GM18505 (cell line): ENCODE results near the gene ANKRD18B.
"Not testable (repeated sequence)": the region's sequence is repeated elsewhere in the genome, so short reads cannot be mapped to it uniquely, and the experiment has no call there.

Source experiments
- ATAC-seq: cut with Tn5 transposase; IDR thresholded peaks from one replicate; pipeline ENCODE4 v1.9.1; 2021; ENCODE audit not compliant: unreplicated experiment
- POLR2A ChIP-seq: IDR thresholded peaks from 4 replicates; pipeline ENCODE4 v1.6.1; 2011; ENCODE audit warnings: borderline replicate concordance; ENCODE audit not compliant: insufficient read depth, insufficient read length; ENCODE audit errors: extremely low read depth

Gene ANKRD18B

DNA sequence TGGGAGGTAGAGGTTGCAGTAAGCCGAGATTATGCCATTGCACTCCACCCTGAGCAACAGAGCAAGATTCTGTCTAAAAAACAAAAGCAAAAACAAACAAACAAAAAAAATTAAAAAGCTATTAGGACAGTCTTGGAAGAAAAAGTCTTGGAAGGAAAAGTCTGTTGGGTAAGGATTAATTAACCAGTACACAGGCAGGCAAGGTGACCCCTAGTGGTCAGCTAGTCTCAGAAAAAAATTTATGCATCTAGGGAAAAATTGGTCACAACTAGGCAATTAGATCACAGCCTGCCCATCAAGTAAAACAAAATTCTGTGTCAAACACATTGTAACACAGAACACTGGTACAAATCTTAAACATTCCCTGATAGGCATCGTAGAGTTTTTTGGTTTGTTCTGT lies 6.7 kb upstream of the ANKRD18B start:
- no peak for TF ChIP-seq POLR2A
- no peak for ATAC-seq

GRCh38 chr9:33517934-33518577 lies 6.0 kb upstream of the ANKRD18B start:
- ATAC-seq: not testable (repeated sequence)

GRCh38 chr9:33521861-33522260 lies 2.2 kb upstream of the ANKRD18B start:
- not testable (repeated sequence) for ATAC-seq

DNA sequence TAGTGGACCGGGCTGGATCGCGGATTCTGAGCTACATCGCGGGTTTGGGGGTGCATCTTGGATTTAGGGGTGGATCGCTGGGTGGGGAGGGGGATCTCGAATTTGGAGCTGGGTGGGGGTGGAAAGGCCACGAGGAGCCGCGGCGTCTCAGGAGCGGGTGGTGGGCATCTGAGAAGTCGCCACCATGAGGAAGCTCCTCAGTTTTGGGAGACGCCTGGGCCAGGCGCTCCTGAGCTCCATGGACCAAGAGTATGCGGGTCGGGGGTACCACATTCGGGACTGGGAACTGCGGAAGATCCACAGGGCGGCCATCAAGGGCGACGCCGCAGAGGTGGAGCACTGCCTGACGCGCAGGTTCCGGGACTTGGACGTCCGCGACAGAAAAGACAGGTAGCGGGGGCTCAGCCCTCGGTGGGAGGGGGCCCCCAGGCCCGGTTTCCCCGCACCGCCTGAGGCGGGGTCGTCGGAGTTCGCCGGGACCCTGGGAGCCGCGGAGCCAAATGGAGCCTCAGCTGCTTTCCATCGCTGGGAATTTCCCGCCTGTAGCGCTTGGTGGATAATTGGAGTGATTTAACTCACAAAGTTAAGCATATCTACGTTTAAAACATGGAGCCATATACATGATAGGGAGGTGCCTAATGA lies 376 bp downstream of the ANKRD18B start:
- no peak for ATAC-seq
- TF ChIP-seq POLR2A: no peak

DNA sequence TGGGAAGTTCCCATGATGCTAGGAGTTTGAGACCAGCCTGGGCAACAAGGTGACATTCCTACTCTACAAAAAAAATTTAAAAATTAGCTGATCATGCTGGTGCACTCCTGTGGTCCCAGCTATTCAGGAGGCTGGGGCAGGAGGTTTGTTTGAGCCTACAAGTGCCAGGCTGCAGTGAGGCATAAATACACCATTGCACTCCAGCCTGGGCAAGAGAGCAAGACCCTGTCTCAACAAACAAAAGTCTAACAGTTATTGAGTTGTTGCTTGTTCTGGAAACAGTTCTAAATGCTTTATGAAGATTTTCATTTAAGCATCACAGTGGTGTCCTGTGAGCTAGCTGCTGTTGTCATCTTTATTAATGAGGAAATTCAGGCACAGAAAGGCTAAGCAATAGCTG lies 4.0 kb downstream of the ANKRD18B start:
- ATAC-seq: not testable (repeated sequence)

DNA sequence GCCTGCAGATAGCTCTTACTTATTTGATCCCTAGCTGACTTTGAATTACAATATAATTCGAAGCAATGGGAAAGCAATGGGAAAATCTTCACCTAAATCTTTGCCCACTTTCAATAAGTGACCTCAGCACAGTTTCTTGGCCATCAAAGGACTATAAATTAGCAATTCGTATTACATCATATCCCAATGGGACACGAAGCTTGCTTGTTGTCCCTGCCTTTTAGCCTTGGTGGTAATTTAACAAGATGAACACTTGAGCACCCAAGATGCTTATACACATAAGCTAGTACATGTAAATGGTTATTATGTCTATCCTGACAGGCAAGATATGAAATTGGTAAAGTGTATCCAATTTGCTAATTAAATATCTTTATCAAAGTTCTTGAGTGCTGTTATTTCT lies 9.9 kb downstream of the ANKRD18B start:
- ATAC-seq: not testable (repeated sequence)

DNA sequence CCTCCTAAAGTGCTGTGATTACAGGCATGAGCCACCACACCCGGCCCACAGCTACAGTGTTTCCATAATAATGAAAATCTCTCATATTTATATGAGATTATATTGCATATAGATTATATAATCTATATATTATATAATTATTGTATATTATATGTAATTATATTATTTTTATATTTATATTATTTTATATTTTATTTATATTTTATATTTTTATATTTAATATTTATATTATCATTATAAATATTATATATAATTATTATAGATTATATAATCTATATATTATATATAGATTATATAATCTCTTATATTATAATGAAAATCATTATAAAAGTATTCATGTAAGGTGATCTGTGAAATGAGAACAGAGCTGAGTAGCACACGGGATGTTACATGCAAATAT lies 11.5 kb downstream of the ANKRD18B start:
- TF ChIP-seq POLR2A: no peak
- no peak for ATAC-seq

DNA sequence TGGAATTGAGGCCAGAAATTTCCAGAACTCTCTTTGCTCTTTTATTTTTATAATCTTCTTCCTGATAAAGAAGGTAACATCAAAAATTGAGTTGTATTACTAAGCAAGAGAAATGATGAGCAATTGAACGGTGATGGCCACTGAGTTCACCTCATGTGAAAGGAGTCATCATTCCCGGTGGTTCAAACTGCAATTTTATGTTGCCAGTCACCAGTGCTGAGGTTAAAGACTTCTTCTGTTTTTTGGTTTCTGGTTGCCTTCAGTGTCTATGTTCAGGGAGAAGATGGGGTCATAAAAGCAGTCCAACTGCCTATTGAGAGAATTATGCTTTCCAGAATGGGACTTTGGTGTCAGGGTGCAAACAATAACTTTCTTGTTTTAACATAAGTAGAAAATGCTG lies 19.4 kb downstream of the ANKRD18B start:
- not testable (repeated sequence) for ATAC-seq

DNA sequence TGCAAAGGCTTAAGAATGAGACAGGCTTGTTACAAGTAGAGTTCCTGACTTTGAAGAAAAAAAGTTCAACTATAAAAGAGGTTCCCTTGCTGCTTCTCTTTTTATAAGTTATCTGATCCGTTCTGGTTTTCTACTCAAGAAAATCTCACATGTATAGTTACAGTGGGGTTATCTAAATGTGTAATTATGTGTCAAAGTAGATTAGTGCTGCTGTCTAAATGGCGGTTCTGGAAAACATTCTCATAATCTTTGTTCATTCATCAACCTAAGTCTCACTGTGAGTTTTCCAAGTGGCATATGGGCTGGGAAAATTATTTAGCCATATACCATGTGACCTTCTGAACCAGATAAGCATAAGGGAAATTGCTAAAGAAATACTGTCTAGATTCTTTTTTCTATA lies 21.7 kb downstream of the ANKRD18B start:
- not testable (repeated sequence) for ATAC-seq

DNA sequence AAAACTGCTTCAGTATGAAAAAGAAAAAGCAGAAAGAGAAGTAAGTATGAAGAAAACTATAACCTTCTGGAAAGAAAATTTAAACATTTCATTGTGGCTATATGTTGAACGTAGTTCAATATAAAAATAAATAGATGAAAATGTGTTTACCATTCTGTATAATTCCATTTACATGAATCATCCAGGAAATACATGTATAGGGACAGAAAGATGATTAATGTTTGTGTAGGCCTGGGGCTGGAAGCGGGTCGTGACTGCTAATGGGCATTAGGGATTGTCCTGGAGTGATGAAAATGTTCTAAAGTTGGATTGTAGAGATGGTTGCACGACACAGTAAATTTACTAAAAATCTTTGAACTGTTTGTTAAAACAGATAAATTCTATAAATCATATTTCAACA lies 24.8 kb downstream of the ANKRD18B start:
- not testable (repeated sequence) for ATAC-seq

DNA sequence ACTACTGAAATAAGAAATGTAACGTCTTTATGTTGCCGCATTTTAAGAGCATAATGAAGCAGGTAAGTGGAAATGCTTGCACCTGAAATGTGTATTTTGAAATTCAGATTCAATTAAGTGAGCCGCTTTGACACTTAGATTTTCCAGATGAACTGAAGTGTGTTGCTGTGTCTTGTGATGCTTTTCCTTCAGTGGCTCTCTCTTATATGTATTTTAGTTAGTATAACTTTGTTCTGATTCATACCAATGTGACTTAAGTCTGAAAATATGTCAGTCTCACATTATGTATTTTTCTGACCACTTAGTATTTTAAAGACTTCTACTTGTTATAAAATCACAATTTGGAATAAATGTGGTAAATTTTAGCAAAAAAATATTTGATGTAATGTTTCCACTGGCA lies 25.4 kb downstream of the ANKRD18B start:
- not testable (repeated sequence) for ATAC-seq

DNA sequence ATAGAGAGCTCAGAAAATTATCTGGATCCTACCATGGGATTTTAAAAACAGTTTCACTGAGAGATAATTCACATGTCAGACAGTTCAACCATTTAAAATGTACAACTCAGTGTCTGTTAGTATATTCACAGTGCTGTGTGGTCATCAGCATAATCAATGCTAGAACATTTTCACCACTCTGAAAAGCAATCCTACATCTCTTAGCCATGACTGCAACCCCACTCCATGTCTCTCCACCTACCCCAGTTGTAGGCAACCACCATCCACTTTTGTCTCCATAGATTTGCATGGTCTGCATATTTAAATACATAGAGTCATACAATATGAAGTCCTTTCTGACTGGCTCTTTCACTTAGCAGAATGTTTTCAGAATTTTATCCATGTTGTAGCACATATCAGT lies 27.1 kb downstream of the ANKRD18B start:
- not testable (repeated sequence) for ATAC-seq

GRCh38 chr9:33552315-33552725 lies 28.3 kb downstream of the ANKRD18B start:
- ATAC-seq: not testable (repeated sequence)

DNA sequence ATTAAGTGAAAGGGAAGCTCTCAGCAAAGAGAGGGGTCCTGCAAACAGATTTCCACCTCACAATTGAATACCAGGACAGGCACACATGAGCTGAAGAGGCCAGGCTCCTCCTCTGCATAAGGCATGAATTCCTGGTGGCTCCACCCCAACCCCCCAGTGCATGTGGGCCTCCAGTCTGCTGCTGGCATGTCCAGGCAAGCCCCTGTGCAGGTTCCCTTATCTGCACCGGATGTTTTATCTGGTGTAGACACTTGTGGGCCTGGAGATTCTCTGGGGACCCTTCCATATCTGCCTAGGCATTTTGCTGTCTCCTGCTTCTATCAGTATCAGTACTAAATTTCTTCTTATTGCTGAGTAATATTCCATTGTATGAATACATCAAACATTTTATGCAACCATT lies 36.2 kb downstream of the ANKRD18B start:
- not testable (repeated sequence) for ATAC-seq

DNA sequence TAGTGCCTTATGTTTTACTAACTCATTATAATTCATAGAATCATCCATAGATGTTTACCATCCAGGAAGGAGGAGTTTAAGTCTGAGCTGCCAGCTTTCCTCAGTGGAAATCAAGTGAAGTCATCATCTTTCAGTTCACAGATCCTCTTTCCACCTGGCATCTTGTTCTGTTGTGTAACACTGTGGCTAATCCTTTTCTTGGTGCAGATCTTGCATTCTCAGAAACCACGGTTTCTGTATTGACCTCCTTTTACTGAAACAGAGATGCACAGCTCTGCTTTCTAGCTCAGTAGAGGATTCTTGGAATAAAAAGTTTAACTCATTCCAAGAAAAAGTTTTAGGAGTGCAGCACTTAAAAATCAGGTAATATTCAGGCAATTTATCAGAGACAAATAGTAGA lies 38.1 kb downstream of the ANKRD18B start:
- ATAC-seq: not testable (repeated sequence)

DNA sequence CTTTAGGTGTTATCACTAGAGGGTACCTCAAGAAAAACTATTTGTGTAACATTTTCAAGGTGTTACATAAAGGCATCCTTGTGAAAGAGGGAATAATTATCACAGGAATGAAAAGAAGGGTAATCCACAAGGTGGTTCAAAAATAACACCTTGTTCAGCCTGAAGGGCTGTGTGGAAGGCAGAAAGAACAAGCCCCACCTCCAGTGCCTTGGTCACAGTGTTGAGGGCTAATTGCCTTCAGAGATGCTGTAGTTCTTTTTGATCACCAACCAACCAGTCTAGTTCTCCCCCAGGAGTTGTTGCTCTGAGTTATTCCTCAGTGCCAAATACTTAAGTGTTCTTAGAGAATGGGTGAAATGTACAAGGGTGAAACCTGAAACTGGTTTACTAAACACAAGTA lies 43.7 kb downstream of the ANKRD18B start:
- not testable (repeated sequence) for ATAC-seq

DNA sequence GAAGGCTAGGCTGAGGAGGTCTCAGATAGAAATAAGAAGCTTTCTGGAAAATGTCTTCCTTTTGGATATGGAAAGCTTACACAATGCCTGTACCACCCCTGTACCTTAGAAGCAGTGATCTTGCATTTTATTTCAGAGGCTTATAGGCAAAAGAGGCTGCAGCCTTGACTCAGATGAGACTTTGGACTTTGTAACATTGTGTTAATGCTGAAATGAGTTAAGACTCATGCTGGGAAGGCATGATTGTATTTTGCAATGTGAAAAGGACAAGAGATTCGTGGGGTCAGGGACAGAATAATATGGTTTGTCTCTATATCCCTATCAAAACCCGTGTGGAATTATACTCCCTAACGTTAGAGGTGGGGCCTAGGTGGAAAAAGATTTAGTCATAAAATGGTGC lies 53.7 kb downstream of the ANKRD18B start:
- not testable (repeated sequence) for ATAC-seq

DNA sequence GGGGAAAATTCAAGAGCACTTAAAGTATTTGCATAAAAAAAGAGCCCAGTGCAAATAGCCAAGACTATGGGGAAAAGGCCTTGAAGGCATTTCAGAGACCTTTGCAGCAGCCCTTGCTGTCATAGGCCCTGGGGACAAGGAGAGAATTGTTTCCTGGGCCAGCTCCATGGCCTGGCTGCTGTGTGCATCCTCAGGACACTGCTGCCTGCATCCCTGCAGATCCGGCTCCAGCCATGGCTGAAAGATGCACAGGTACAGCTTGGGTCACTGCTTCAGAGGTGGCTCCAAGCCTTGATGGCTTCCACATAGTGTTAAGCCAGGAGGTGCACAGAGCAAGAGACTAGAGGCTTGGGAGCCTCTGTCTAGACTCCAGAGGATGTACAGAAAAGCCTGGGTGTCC lies 55.9 kb downstream of the ANKRD18B start:
- ATAC-seq: not testable (repeated sequence)

- not testable (repeated sequence) for ATAC-seq
Measured at GRCh38 chr9:33582686-33583085, 58.6 kb downstream of the ANKRD18B start.

DNA sequence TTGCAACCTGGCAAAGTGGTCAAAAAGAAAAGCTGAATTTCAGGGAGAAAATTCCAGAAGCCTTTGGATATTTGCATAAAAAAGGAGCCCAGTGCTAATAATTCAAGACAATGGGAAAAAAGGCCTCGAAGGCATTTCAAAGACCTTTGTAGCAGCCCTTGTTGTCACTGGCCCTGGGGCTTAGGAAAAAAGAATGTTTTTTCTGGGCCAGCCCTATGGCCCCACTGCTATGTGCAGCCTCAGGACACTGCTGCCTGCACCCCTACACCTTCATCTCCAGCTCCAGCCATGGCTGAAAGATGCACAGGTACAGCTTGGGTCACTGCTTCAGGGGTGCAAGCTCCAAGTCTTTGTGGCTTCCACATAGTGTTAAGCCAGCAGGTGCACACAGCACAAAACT lies 62.1 kb downstream of the ANKRD18B start:
- ATAC-seq: not testable (repeated sequence)

GRCh38 chr9:33587799-33588198 lies 63.7 kb downstream of the ANKRD18B start:
- not testable (repeated sequence) for ATAC-seq

- not testable (repeated sequence) for ATAC-seq
Measured at GRCh38 chr9:33588876-33589275, 64.8 kb downstream of the ANKRD18B start.
